SU-DHL-6 (cell line): ENCODE results near the gene LRRC26.
"Not testable (repeated sequence)": the region's sequence is repeated elsewhere in the genome, so short reads cannot be mapped to it uniquely, and the experiment has no call there.

ENCODE experiments used
- H2AFZ ChIP-seq: fragments of 200-600 bp; sonication (generic); 2 replicates; pipeline ENCODE4 v1.6.1; 2014; ENCODE audit warnings: low read depth, mild to moderate bottlenecking, moderate library complexity, mixed read lengths, antibody characterized with exemption, low read length; ENCODE audit not compliant: severe bottlenecking
- H3F3A ChIP-seq: fragments of 200-600 bp; shearing (Covaris generic); 2 replicates; pipeline ENCODE4 v1.6.0; 2016; ENCODE audit warnings: antibody characterized with exemption, mild to moderate bottlenecking; ENCODE audit not compliant: insufficient read depth
- H3K27ac ChIP-seq: fragments of 200-600 bp; sonication (generic); 2 replicates; pipeline ENCODE4 v1.5.1; 2016; ENCODE audit warnings: low read depth, mild to moderate bottlenecking, low read length, moderate library complexity, mixed read lengths
- H3K27me3 ChIP-seq: fragments of 200-600 bp; sonication (generic), shearing (Covaris generic); 2 replicates; pipeline ENCODE4 v1.6.0; 2014; ENCODE audit warnings: mild to moderate bottlenecking, low read length
- H3K36me3 ChIP-seq: fragments of 200-600 bp; sonication (generic); 2 replicates; pipeline ENCODE4 v1.6.1; 2014; ENCODE audit warnings: mild to moderate bottlenecking, low read length, mixed read lengths
- H3K4me2 ChIP-seq: fragments of 300-600, 200-600 bp; shearing (Covaris generic), sonication (generic); 2 replicates; pipeline ENCODE4 v1.6.0; 2014; ENCODE audit warnings: low read length, low read depth, mild to moderate bottlenecking; ENCODE audit not compliant: poor library complexity, severe bottlenecking
- H3K4me3 ChIP-seq: fragments of 200-600 bp; sonication (generic); 2 replicates; pipeline ENCODE4 v1.5.1; 2014; ENCODE audit warnings: antibody characterized with exemption, low read length, mild to moderate bottlenecking, mixed read lengths; ENCODE audit not compliant: insufficient read depth, poor library complexity, severe bottlenecking
- H3K79me2 ChIP-seq: fragments of 200-600 bp; sonication (generic); 2 replicates; pipeline ENCODE4 v1.6.1; 2014; ENCODE audit warnings: mild to moderate bottlenecking, low read length, moderate library complexity; ENCODE audit not compliant: insufficient read depth
- H3K9ac ChIP-seq: fragments of 200-600 bp; sonication (generic); 2 replicates; pipeline ENCODE4 v1.7.0; 2014; ENCODE audit warnings: mild to moderate bottlenecking, low read length
- H3K9me2 ChIP-seq: fragments of 200-600 bp; sonication (generic); replicated peaks from 2 replicates; pipeline ENCODE4 v1.6.1; 2014; ENCODE audit warnings: low read length; ENCODE audit not compliant: insufficient read depth
- H3K9me3 ChIP-seq: fragments of 200-600 bp; sonication (generic); 2 replicates; pipeline ENCODE4 v1.6.1; 2014; ENCODE audit warnings: low read length, mixed read lengths; ENCODE audit not compliant: insufficient read depth
- H4K20me1 ChIP-seq: fragments of 200-600 bp; sonication (generic); 2 replicates; pipeline ENCODE4 v1.6.1; 2014; ENCODE audit warnings: low read depth, mild to moderate bottlenecking, antibody characterized with exemption, low read length, moderate library complexity, mixed read lengths
- CTCF ChIP-seq: fragments of 200-600 bp; sonication (generic); IDR thresholded peaks from one replicate; pipeline ENCODE4 v1.5.1; 2017; ENCODE audit warnings: antibody characterized with exemption, mild to moderate bottlenecking, low read length, moderate library complexity; ENCODE audit not compliant: insufficient read depth, poor library complexity, severe bottlenecking
- EZH2phosphoT487 ChIP-seq: fragments of 200-600 bp; sonication (generic), shearing (Covaris generic); conservative IDR thresholded peaks from 2 replicates; pipeline ENCODE4 v1.6.1; 2018; ENCODE audit warnings: mild to moderate bottlenecking, antibody characterized with exemption, low read length, moderate library complexity, mixed read lengths

Gene LRRC26

GRCh38 chr9:137128158-137128861 lies 41.5 kb downstream of the LRRC26 start:
- Histone ChIP-seq H2AFZ (no peak overlapping the region), H3K4me2 (peak overlapping the region; percentile 87), H3K9me3 (no peaks in the 10 kb centered on the region), H3K9me2 (no peaks in the 10 kb centered on the region), H4K20me1 (no peaks in the 10 kb centered on the region), H3K9ac (peak overlapping the region; percentile 81), H3K4me3 (peak overlapping the region; percentile 61), H3K27me3 (no peaks in the 10 kb centered on the region), H3F3A (peaks cover 30% of the 10 kb centered on the region), H3K36me3 (no peaks in the 10 kb centered on the region), H3K27ac (peak overlapping the region; percentile 90), H3K79me2 (peaks cover 15% of the 10 kb centered on the region)
- no peak for TF ChIP-seq CTCF
- no peak for TF ChIP-seq EZH2phosphoT487

- Histone ChIP-seq H3K4me2 (peak overlapping the region; percentile 87), H3K9ac (peak overlapping the region; percentile 81), H3K36me3 (no peaks in the 10 kb centered on the region), H3K4me3 (peak overlapping the region; percentile 61), H3K27me3 (no peaks in the 10 kb centered on the region), H3K79me2 (peaks cover 15% of the 10 kb centered on the region), H3F3A (peaks cover 37% of the 10 kb centered on the region), H3K9me3 (no peaks in the 10 kb centered on the region), H3K27ac (peak overlapping the region; percentile 90), H4K20me1 (no peaks in the 10 kb centered on the region), H2AFZ (peak overlapping the region; percentile 28), H3K9me2 (no peaks in the 10 kb centered on the region)
- TF ChIP-seq CTCF (no peak), EZH2phosphoT487 (no peak)
These were observed 42.3 kb downstream of the LRRC26 start for GRCh38 chr9:137127301-137128157.

- Histone ChIP-seq H3K4me2 (peak overlapping the region; percentile 87), H3K4me3 (peak overlapping the region; percentile 61), H2AFZ (no peak overlapping the region), H4K20me1 (no peaks in the 10 kb centered on the region), H3K36me3 (no peaks in the 10 kb centered on the region), H3F3A (peaks cover 45% of the 10 kb centered on the region), H3K9me2 (no peaks in the 10 kb centered on the region), H3K9me3 (no peaks in the 10 kb centered on the region), H3K79me2 (peaks cover 15% of the 10 kb centered on the region), H3K27me3 (no peaks in the 10 kb centered on the region), H3K27ac (peak overlapping the region; percentile 90), H3K9ac (peak overlapping the region; percentile 81)
- no peak for TF ChIP-seq CTCF
- no peak for TF ChIP-seq EZH2phosphoT487
These were observed 43.1 kb downstream of the LRRC26 start for GRCh38 chr9:137126786-137127185.

- H3K27ac ChIP-seq = peak overlapping the region; percentile 90; the same call in 1 of the 2 replicates
These were observed 45.8 kb downstream of the LRRC26 start for GRCh38 chr9:137123952-137124462.

More at GRCh38 chr9:137123952-137124462, 45.8 kb downstream of the LRRC26 start:
- H3K36me3 ChIP-seq, H3K9me2 ChIP-seq, H3K4me3 ChIP-seq, H3K27me3 ChIP-seq, H2AFZ ChIP-seq, H4K20me1 ChIP-seq, H3K9me3 ChIP-seq: not testable (repeated sequence)
- Histone ChIP-seq H3K4me2 (peak overlapping the region; percentile 53), H3F3A (peaks cover 51% of the 10 kb centered on the region), H3K79me2 (peaks cover 15% of the 10 kb centered on the region), H3K9ac (0 out of 2 replicates have a peak overlapping the region, but pooled peaks have one; percentile 20)
